ENCODE data around the gene ARHGAP9.

Gene ARHGAP9

DNA sequence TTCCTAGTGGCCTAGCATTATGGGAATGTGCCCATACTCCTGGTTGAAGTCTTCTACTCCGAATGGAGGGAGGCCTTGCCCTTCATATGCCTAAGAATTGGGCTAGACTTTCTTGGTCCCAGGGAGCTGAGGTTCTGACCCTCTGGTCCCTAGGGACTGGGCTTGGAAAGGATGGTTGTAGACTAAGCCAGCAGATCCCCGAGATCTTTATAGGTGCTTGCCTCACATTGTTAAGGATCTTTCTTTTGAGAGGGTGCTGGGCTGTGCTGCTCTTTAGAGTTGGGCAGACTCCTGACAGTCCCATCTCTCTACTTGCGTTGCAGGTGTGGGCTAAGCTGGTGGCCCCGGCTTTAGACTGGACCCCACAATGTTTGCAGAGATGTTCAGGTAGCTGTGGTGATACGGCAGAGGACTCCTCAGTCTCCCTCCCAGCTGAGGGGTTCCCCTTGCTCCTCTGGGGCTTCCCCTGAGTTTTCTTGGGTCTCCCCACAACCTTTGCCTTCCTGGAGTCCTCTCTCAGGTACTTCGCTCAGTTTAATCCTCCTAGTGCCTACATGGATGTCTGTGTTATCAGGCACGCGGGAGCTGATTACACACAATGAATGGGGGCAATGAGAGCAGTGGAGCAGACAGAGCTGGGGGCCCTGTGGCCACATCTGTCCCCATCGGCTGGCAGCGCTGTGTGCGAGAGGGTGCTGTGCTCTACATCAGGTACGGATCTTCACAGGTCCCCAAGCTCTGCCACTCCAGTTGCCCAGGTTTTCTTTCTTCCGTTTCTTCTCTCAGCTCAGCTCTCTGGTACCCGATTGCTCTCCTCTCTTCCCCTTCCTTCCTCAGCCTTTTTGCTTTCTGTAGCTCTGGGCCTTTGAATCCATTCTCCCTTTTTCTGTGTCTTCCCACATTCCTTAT lies 44.3 kb upstream of the ARHGAP9 start (continued):
- TF ChIP-seq, protein P1, sequence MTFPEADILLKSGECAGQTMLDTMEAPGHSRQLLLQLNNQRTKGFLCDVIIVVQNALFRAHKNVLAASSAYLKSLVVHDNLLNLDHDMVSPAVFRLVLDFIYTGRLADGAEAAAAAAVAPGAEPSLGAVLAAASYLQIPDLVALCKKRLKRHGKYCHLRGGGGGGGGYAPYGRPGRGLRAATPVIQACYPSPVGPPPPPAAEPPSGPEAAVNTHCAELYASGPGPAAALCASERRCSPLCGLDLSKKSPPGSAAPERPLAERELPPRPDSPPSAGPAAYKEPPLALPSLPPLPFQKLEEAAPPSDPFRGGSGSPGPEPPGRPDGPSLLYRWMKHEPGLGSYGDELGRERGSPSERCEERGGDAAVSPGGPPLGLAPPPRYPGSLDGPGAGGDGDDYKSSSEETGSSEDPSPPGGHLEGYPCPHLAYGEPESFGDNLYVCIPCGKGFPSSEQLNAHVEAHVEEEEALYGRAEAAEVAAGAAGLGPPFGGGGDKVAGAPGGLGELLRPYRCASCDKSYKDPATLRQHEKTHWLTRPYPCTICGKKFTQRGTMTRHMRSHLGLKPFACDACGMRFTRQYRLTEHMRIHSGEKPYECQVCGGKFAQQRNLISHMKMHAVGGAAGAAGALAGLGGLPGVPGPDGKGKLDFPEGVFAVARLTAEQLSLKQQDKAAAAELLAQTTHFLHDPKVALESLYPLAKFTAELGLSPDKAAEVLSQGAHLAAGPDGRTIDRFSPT (tag by site-specific recombination; IDR thresholded peaks at IDR 0.05), result 0 out of 2 replicates have a peak, but pooled peaks have one; percentile 5
- TF ChIP-seq, protein P2, sequence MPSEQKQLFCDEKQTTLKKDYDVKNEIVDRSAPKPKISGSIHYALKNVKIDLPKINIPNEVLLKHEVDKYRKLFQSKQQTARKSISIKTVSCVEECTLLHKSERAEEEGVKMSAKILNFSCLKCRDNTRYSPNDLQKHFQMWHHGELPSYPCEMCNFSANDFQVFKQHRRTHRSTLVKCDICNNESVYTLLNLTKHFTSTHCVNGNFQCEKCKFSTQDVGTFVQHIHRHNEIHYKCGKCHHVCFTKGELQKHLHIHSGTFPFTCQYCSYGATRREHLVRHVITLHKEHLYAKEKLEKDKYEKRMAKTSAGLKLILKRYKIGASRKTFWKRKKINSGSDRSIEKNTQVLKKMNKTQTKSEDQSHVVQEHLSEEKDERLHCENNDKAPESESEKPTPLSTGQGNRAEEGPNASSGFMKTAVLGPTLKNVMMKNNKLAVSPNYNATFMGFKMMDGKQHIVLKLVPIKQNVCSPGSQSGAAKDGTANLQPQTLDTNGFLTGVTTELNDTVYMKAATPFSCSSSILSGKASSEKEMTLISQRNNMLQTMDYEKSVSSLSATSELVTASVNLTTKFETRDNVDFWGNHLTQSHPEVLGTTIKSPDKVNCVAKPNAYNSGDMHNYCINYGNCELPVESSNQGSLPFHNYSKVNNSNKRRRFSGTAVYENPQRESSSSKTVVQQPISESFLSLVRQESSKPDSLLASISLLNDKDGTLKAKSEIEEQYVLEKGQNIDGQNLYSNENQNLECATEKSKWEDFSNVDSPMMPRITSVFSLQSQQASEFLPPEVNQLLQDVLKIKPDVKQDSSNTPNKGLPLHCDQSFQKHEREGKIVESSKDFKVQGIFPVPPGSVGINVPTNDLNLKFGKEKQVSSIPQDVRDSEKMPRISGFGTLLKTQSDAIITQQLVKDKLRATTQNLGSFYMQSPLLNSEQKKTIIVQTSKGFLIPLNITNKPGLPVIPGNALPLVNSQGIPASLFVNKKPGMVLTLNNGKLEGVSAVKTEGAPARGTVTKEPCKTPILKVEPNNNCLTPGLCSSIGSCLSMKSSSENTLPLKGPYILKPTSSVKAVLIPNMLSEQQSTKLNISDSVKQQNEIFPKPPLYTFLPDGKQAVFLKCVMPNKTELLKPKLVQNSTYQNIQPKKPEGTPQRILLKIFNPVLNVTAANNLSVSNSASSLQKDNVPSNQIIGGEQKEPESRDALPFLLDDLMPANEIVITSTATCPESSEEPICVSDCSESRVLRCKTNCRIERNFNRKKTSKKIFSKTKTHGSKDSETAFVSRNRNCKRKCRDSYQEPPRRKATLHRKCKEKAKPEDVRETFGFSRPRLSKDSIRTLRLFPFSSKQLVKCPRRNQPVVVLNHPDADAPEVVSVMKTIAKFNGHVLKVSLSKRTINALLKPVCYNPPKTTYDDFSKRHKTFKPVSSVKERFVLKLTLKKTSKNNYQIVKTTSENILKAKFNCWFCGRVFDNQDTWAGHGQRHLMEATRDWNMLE (tag by site-specific recombination; conservative IDR thresholded peaks at IDR 0.05; ENCODE audit: low read depth), result no peak
- TF ChIP-seq, protein P3, sequence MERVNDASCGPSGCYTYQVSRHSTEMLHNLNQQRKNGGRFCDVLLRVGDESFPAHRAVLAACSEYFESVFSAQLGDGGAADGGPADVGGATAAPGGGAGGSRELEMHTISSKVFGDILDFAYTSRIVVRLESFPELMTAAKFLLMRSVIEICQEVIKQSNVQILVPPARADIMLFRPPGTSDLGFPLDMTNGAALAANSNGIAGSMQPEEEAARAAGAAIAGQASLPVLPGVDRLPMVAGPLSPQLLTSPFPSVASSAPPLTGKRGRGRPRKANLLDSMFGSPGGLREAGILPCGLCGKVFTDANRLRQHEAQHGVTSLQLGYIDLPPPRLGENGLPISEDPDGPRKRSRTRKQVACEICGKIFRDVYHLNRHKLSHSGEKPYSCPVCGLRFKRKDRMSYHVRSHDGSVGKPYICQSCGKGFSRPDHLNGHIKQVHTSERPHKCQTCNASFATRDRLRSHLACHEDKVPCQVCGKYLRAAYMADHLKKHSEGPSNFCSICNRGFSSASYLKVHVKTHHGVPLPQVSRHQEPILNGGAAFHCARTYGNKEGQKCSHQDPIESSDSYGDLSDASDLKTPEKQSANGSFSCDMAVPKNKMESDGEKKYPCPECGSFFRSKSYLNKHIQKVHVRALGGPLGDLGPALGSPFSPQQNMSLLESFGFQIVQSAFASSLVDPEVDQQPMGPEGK (tag by site-specific recombination; IDR thresholded peaks at IDR 0.05), result 0 out of 2 replicates have a peak, but pooled peaks have one; percentile 12

DNA sequence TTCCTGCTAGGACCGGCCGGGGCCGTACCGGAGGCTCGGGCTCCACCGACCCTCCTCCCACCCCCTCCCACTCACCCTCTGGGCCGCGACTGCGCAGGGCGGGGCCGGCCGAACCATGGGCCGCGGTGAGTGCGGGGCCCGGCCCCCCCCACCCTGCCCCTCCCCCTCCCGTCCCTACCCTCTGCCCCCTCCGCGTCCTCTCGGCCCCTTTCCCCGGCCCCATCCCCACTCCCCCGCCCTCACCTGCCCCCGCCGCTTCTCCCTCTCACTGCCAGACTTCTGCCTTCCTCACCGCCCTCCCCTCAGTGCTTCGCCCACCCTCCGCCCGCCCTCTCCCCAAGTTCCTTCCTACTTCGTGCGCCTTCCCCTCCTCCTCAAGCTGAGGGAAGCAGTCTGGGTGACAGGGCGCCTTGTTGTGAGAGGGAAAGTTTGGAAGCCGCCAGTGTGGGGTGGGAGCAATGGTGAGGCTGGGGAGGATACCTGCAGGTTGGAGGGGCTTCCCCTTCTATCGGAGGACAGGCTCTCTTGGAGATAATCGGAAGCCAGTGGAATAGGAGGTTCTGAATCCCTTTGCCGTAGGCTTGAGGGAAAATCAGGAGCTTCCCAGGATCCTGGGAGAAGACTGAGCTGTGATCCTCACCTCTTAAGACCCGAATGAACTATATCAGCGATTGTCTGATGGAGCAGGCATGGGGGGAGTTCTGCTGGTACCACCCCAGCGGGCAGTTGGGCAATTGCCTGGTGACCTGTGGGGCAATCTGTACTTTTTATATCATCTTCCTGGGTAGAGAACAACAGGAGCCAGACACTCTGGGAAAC lies 43.4 kb upstream of the ARHGAP9 start:
- Histone ChIP-seq H3K4me1 (ENCODE audit: control insufficient read depth, insufficient read depth, low read length) (peaks cover 13% of the 10 kb centered on the region), H3K4me3 (ENCODE audit: low read depth, low read length) (peak overlapping the region; percentile 59), H3K36me3 (ENCODE audit: control insufficient read depth in 2 of 2, insufficient read depth in 1 of 2, low read length in 2 of 2) (peaks cover 0 to 54% of the 10 kb centered on the region in 2 experiments; a peak in 2 of 3 replicates), H3K9me3 (ENCODE audit: control insufficient read depth, insufficient read depth, low read depth, low read length) (no peaks in the 10 kb centered on the region), H3K27ac (ENCODE audit: extremely low read depth, low read depth, low read length) (peak overlapping the region; percentile 94)
- ChIA-PET POLR2A (interaction anchor here (0.5 to 2.6 kb wide), 9 partner anchors 9 to 222 kb away, joined by 3 to 16 read pairs (median 3); partner anchors contain the start of genes DCTN2, PIP4K2C and TSPAN31), CTCF (interaction anchor here (0.6 to 1.5 kb wide), 3 partner anchors 59 to 203 kb away, joined by 3 to 6 read pairs (median 3); no protein-coding TSS in a partner anchor)
- TF ChIP-seq ZFHX2 (tag by site-specific recombination; conservative IDR thresholded peaks at IDR 0.05) (peak; percentile 93), ZSCAN23 (tag by site-specific recombination; IDR thresholded peaks at IDR 0.05) (no peak), ZIC2 (tag by site-specific recombination; IDR thresholded peaks at IDR 0.05) (peak; percentile 38; the same call in 1 of the 2 replicates), SETDB1 (IDR thresholded peaks at IDR 0.05; ENCODE audit: insufficient read length, low read length) (no peak), ZBTB8A (tag by site-specific recombination; IDR thresholded peaks at IDR 0.05) (peak; percentile 18; the same call in 1 of the 2 replicates), EGR2 (tag by site-specific recombination; IDR thresholded peaks at IDR 0.05; ENCODE audit: low read depth) (peak; percentile 86), ZNF366 (tag by site-specific recombination; conservative IDR thresholded peaks at IDR 0.05) (0 out of 2 replicates have a peak, but pooled peaks have one; percentile 27), ZNF76 (tag by site-specific recombination; IDR thresholded peaks at IDR 0.05; ENCODE audit: borderline replicate concordance, low read depth) (peak; percentile 84), SP3 (tag by site-specific recombination; IDR thresholded peaks at IDR 0.05) (peak; percentile 75), KLF8 (tag by site-specific recombination; IDR thresholded peaks at IDR 0.05) (peak; percentile 10; the same call in 1 of the 2 replicates), ZNF530 (tag by site-specific recombination; IDR thresholded peaks at IDR 0.05; ENCODE audit: low read depth) (no peak), ZSCAN30 (tag by site-specific recombination; IDR thresholded peaks at IDR 0.05) (peak; percentile 12; the same call in 1 of the 2 replicates), ZNF600 (tag by site-specific recombination; IDR thresholded peaks at IDR 0.05) (0 out of 2 replicates have a peak, but pooled peaks have one; percentile 32), ZNF37A (tag by site-specific recombination; IDR thresholded peaks at IDR 0.05) (no peak), ZNF335 (tag by site-specific recombination; conservative IDR thresholded peaks at IDR 0.05) (peak; percentile 53; the same call in 1 of the 2 replicates)
- TF ChIP-seq, protein P4, sequence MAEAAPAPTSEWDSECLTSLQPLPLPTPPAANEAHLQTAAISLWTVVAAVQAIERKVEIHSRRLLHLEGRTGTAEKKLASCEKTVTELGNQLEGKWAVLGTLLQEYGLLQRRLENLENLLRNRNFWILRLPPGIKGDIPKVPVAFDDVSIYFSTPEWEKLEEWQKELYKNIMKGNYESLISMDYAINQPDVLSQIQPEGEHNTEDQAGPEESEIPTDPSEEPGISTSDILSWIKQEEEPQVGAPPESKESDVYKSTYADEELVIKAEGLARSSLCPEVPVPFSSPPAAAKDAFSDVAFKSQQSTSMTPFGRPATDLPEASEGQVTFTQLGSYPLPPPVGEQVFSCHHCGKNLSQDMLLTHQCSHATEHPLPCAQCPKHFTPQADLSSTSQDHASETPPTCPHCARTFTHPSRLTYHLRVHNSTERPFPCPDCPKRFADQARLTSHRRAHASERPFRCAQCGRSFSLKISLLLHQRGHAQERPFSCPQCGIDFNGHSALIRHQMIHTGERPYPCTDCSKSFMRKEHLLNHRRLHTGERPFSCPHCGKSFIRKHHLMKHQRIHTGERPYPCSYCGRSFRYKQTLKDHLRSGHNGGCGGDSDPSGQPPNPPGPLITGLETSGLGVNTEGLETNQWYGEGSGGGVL (tag by site-specific recombination; IDR thresholded peaks at IDR 0.05), result peak; percentile 97

Data from HEK293 (cell line).